Measurements from ENCODE around the gene ACOT6. TPM values are rescaled to one million over a fixed set of nuclear protein-coding genes. Genes with fewer than 3 reads are reported as not detected.

Gene ACOT6
- total RNA-seq, 6 donors from 2014 or later, result not detected

DNA sequence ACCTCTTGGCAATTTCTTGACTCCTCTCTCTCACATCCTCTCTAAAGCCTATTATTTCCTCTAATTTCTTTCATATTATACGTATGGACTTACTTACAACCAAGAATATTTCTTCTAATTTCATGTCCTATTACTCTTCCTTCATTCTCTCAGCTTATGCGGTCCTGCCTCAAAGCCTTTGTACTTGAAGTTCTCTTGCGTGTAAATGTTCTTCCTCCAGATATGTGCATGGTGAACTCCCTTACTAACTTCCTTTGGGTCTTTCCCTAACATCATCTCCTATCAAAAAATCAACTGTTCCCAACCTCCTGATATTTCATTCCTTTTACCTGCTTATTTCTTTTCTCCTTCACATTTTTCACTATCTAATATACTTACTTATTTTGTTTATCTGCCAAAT, 55.5 kb downstream of the ACOT6 start:
- H3K9me3 ChIP-seq, result no peaks in the 10 kb centered on the region
- no peaks in the 10 kb centered on the region for H3K4me1 ChIP-seq
- TF ChIP-seq POLR2AphosphoS5 (IDR thresholded peaks at IDR 0.05), result no peak
- TF ChIP-seq, protein P1, sequence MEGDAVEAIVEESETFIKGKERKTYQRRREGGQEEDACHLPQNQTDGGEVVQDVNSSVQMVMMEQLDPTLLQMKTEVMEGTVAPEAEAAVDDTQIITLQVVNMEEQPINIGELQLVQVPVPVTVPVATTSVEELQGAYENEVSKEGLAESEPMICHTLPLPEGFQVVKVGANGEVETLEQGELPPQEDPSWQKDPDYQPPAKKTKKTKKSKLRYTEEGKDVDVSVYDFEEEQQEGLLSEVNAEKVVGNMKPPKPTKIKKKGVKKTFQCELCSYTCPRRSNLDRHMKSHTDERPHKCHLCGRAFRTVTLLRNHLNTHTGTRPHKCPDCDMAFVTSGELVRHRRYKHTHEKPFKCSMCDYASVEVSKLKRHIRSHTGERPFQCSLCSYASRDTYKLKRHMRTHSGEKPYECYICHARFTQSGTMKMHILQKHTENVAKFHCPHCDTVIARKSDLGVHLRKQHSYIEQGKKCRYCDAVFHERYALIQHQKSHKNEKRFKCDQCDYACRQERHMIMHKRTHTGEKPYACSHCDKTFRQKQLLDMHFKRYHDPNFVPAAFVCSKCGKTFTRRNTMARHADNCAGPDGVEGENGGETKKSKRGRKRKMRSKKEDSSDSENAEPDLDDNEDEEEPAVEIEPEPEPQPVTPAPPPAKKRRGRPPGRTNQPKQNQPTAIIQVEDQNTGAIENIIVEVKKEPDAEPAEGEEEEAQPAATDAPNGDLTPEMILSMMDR (IDR thresholded peaks at IDR 0.05), result no peak
- no peak overlapping the region for H3K27ac ChIP-seq
- H3K4me3 ChIP-seq, result no peak overlapping the region
- ATAC-seq (ENCODE audit: low FRiP score in 2 of 2) (no peak), DNase-seq (no peak)
- no peaks in the 10 kb centered on the region for H3K27me3 ChIP-seq
- H3K36me3 ChIP-seq, result peaks cover 0 to 16% (median 0%) of the 10 kb centered on the region in 4 donors
- 91 to 93% methylated on average over 3 of the region's 3 CpGs for WGBS, 2 donors

Small RNAs within 50 kb of the gene (small RNA-seq; reads per million reads assigned to genes)
- 0 reads per million in 4 donors for gene RNU6-240P

Other genes with a start within 250 kb of the ACOT6 start
- 100 to 1,000 TPM in 5 of 6 donors, 10 to 100 TPM in 1; 85.6 to 169 (median 118) TPM for gene NUMB, start 154.0 kb upstream of the ACOT6 start, total RNA-seq
- gene RIOX1, start 121.6 kb upstream of the ACOT6 start, total RNA-seq, result 10 to 100 TPM in 5 of 6 donors, 1 to 10 TPM in 1; 7.2 to 23.0 (median 13.4) TPM
- gene ACOT1, start 75.4 kb upstream of the ACOT6 start, total RNA-seq, result 10 to 100 TPM in 2 of 6 donors, 1 to 10 TPM in 4; 3.2 to 22.8 (median 8.9) TPM
- 1 to 10 TPM in 2 of 6 donors, under 1 TPM in 3, not detected in 1; 0.61 to 2.1 (median 0.94) TPM for gene HEATR4, start 53.6 kb upstream of the ACOT6 start, total RNA-seq
- gene ACOT2, start 43.3 kb upstream of the ACOT6 start, total RNA-seq, result 100 to 1,000 TPM in 1 of 6 donors, 10 to 100 TPM in 5; 24.0 to 119 (median 46.7) TPM
- 1 to 10 TPM in 5 of 6 donors, not detected in 1; 1.3 to 6.4 (median 4.9) TPM for gene ACOT4, start 20.6 kb upstream of the ACOT6 start, total RNA-seq
- 10 to 100 TPM in 3 of 6 donors, 1 to 10 TPM in 3; 4.2 to 29.8 (median 11.5) TPM for gene DNAL1, start 32.5 kb downstream of the ACOT6 start, total RNA-seq
- 10 to 100 TPM in 5 of 6 donors, 1 to 10 TPM in 1; 9.9 to 28.9 (median 15.2) TPM for gene PNMA1, start 101.9 kb downstream of the ACOT6 start, total RNA-seq
- gene PTGR2, start 239.3 kb downstream of the ACOT6 start, total RNA-seq, result 10 to 100 TPM in 3 of 6 donors, 1 to 10 TPM in 3; 4.3 to 15.0 (median 8.8) TPM

Data from upper lobe of left lung (tissue), 6 donors.